CD4-positive, alpha-beta T cell (primary cell): ENCODE results near the gene CLINT1. TPM values are rescaled to one million over a fixed set of nuclear protein-coding genes. Genes with fewer than 3 reads are reported as not detected.

Experiments used
- ATAC-seq: fragments of 200-7000 bp; cut with Tn5 transposase; one replicate; pipeline ENCODE4 v1.10.0; 2022; ENCODE audit warnings: mild to moderate bottlenecking; ENCODE audit not compliant: poor library complexity
- CTCF ChIA-PET: fragments of 350-600 bp; sonication (Branson Sonifier 250); formaldehyde crosslinking; loops from one replicate; lab custom pipeline; 2021; ENCODE audit warnings: antibody characterized with exemption, inconsistent platforms; lab: Charles Lee
- POLR2A ChIA-PET: fragments of 350-600 bp; sonication (Branson Sonifier 250); formaldehyde crosslinking; loops from one replicate; lab custom pipeline; 2021; ENCODE audit warnings: antibody characterized with exemption, inconsistent platforms; lab: Charles Lee
- DNase-seq, 14 experiments: peaks; one replicate each; pipeline ENCODE4 v3.0.0-alpha.2; 2013 to 2020; ENCODE audit warnings: mixed read lengths in 2 of 14
- H3K27ac ChIP-seq, 2 donors: one replicate each; pipeline versions ENCODE4 v1.5.1 to v1.7.0; 2013; ENCODE audit warnings: low read length in 2 of 2, low read depth in 1 of 2, mild to moderate bottlenecking in 1 of 2
- H3K27me3 ChIP-seq, 2 experiments: 1 replicate in 1 of 2; 2 replicates in 1 of 2; pipeline versions ENCODE4 v1.6.1 to v1.7.0; 2013; ENCODE audit warnings: low read length in 2 of 2, control low read depth in 1 of 2, mild to moderate bottlenecking in 1 of 2, moderate library complexity in 1 of 2; ENCODE audit not compliant: insufficient read depth in 2 of 2, control insufficient read depth in 1 of 2
- H3K36me3 ChIP-seq: one replicate; pipeline ENCODE4 v1.6.1; 2013; ENCODE audit warnings: low read length, control low read depth; ENCODE audit not compliant: insufficient read depth
- H3K4me1 ChIP-seq: one replicate; pipeline ENCODE4 v1.6.1; 2013; ENCODE audit warnings: low read length, control low read depth; ENCODE audit not compliant: insufficient read depth
- H3K4me3 ChIP-seq: one replicate; pipeline ENCODE4 v1.5.1; 2013; ENCODE audit warnings: mild to moderate bottlenecking, low read length, moderate library complexity
- H3K9me3 ChIP-seq, 2 experiments: 1 replicate in 1 of 2; 2 replicates in 1 of 2; pipeline versions ENCODE4 v1.6.1 to v1.7.0; 2013; ENCODE audit warnings: low read length in 2 of 2, mild to moderate bottlenecking in 2 of 2, control low read depth in 1 of 2, moderate library complexity in 1 of 2; ENCODE audit not compliant: control insufficient read depth in 1 of 2, insufficient read depth in 1 of 2
- H3K27ac Mint-ChIP-seq: one replicate; pipeline ENCODE4 v1.8.0; 2020; ENCODE audit warnings: mixed read lengths
- H3K27me3 Mint-ChIP-seq: one replicate; pipeline ENCODE4 v1.8.0; 2021; ENCODE audit warnings: mixed read lengths
- H3K36me3 Mint-ChIP-seq: one replicate; pipeline ENCODE4 v1.8.0; 2021; ENCODE audit warnings: low read depth, mixed read lengths
- H3K4me1 Mint-ChIP-seq: one replicate; pipeline ENCODE4 v1.8.0; 2021; ENCODE audit warnings: low read depth, mixed read lengths
- H3K4me3 Mint-ChIP-seq: one replicate; pipeline ENCODE4 v1.8.0; 2020; ENCODE audit warnings: mild to moderate bottlenecking, mixed read lengths
- H3K9me3 Mint-ChIP-seq: one replicate; pipeline ENCODE4 v1.8.0; 2020; ENCODE audit warnings: mixed read lengths
- CTCF ChIP-seq: fragments of 200-600 bp; IDR thresholded peaks from one replicate; pipeline ENCODE4 v1.8.0; 2022; ENCODE audit warnings: antibody characterized with exemption, mild to moderate bottlenecking
- intact Hi-C, 2 experiments: fragments of 100-400 bp; cut with DNase I in 1 of 2; cut with micrococcal nuclease in 1 of 2; formaldehyde crosslinking; loops; one replicate each; pipeline versions ENCODE4 v1.15.1 to v1.9.0; 2023 to 2025; cut with DNase I, micrococcal nuclease
- total RNA-seq, 174 experiments: library from RNA in 2 of 174; stranded (reverse) in 2 of 174; gene quantifications; one replicate each; pipeline ENCODE4 v1.2.3 and lab custom pipeline; 2021 to 2026

Gene CLINT1
- total RNA-seq, 2 experiments from 2014 or later = 89.9 to 91.3 TPM

- Histone ChIP-seq H3K27me3 (no peaks in the 10 kb centered on the region), H3K9me3 (peaks cover 0 to 6% of the 10 kb centered on the region in 2 experiments), H3K4me3 (no peak overlapping the region), H3K4me1 (no peaks in the 10 kb centered on the region), H3K27ac (no peak overlapping the region), H3K36me3 (no peaks in the 10 kb centered on the region)
- TF ChIP-seq CTCF = no peak
- Mint-ChIP-seq H3K27ac (no peak overlapping the region), H3K4me1 (no peaks in the 10 kb centered on the region), H3K9me3 (no peaks in the 10 kb centered on the region), H3K27me3 (no peaks in the 10 kb centered on the region), H3K4me3 (no peak overlapping the region), H3K36me3 (no peaks in the 10 kb centered on the region)
- ChIA-PET POLR2A (no interaction called here), CTCF (no interaction called here)
- DNase-seq (no peak), ATAC-seq (no peak)
- intact Hi-C loops = no loop called here
Observed at GRCh38 chr5:157877821-157878220, 18.9 kb upstream of the CLINT1 start.

GRCh38 chr5:157874861-157875260 lies 15.9 kb upstream of the CLINT1 start:
- Histone ChIP-seq H3K27ac (no peak overlapping the region), H3K27me3 (no peaks in the 10 kb centered on the region), H3K9me3 (peaks cover 0 to 6% of the 10 kb centered on the region in 2 experiments), H3K36me3 (no peaks in the 10 kb centered on the region), H3K4me3 (no peak overlapping the region), H3K4me1 (no peaks in the 10 kb centered on the region)
- Mint-ChIP-seq H3K27me3 (no peaks in the 10 kb centered on the region), H3K4me1 (no peaks in the 10 kb centered on the region), H3K27ac (no peak overlapping the region), H3K4me3 (no peak overlapping the region), H3K36me3 (no peaks in the 10 kb centered on the region), H3K9me3 (no peaks in the 10 kb centered on the region)
- POLR2A ChIA-PET = no interaction called here
- CTCF ChIA-PET = no interaction called here
- ATAC-seq = no peak
- intact Hi-C loops = no loop called here
- DNase-seq = no peak
- TF ChIP-seq CTCF = no peak

DNA sequence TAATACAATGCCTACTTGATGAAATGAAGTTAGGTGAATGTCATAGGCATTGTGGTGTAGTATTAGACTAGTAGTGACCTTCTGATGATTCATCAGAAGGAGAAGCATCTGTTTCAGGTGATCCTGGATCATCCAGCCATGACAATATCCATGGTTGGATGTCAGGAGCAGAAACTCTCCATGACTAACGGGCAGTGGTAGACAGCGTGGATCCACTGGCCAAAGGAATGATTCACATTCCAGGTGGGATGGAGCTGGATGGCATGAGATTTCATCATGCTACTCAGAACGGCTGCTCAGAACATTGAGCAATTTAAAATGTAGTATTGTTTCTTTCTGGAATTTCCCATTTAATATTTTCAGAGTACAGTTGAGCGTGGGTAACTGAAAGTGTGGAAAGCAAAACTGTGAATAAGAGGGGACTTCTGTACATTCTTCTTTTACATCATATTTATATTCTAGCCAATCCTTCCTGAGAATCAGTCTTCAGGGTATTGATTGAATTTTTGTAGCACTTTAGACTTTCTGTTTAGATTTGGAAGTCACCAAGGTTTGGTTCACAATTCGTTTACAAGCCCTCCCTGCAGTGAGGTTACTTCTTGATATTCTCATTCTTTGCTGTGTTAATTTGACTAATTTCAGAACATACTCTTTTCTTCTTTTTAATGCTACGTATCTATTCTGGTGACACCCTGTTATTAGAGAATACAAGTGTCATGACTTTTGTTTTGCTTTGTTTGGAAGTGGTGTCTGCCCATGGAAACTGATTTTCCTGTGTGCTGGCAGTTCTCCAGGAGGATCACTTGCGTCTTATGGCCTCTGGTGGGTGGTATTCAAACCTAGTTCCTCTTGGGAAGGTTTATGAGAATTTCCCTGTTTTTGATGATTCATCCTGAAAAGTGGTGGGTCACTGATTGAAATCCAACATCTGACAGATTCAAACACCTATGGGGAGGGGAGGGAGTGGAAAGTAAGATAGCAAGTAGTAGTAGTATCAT lies 12.2 kb upstream of the CLINT1 start:
- TF ChIP-seq CTCF = no peak
- CTCF ChIA-PET = no interaction called here
- Histone ChIP-seq H3K4me1 (no peaks in the 10 kb centered on the region), H3K4me3 (no peak overlapping the region), H3K27ac (no peak overlapping the region), H3K36me3 (no peaks in the 10 kb centered on the region), H3K27me3 (no peaks in the 10 kb centered on the region), H3K9me3 (peaks cover 0 to 3% of the 10 kb centered on the region in 2 experiments)
- H3K27me3 Mint-ChIP-seq = no peaks in the 10 kb centered on the region
- no peaks in the 10 kb centered on the region for H3K9me3 Mint-ChIP-seq
- no peak overlapping the region for H3K27ac Mint-ChIP-seq
- no peak overlapping the region for H3K4me3 Mint-ChIP-seq
- DNase-seq (peak in 2 of 14 experiments; percentile 24 to 40), ATAC-seq (no peak)
- intact Hi-C loops = no loop called here
- POLR2A ChIA-PET = no interaction called here
- no peaks in the 10 kb centered on the region for H3K36me3 Mint-ChIP-seq
- H3K4me1 Mint-ChIP-seq = no peaks in the 10 kb centered on the region
